HG03064 (cell line): ENCODE results near the gene DMRTC2.

Experiments used
- ATAC-seq: cut with Tn5 transposase; IDR thresholded peaks from one replicate; pipeline ENCODE4 v1.9.1; 2021; ENCODE audit warnings: low read depth; ENCODE audit not compliant: unreplicated experiment

Gene DMRTC2

DNA sequence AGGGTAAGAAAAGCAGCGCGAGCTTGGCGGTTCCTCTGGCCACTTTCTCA is at the start of gene DMRTC2:
Gene DMRTC2, plus strand, starts transcription at position 42 of the 50 bp plus-strand sequence. CDS start 2,387 bp downstream, outside the sequence.
- no peak for ATAC-seq

DNA sequence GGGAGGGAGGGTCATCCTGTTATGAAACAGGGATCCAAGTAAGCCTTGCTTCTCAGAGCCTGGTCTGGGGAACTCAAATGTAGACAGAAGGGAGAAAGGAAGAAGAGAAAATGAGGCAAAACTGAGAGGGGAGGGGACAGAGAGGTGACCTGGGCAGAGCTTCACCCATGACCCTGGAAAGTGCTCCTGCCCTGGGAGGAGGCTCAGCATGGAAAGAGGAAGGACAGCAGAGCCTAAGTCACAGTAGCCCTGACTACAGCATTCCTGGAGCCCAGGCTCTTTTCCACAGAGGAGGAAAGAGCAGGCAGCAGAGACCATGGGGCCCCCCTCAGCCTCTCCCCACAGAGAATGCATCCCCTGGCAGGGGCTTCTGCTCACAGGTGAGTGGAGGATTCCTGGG is 48.5 kb upstream of the DMRTC2 start, which contains the start of gene CEACAM3:
Gene CEACAM3, plus strand, starts transcription at position 226 of the 400 bp plus-strand sequence. Its CDS starts 91 bp downstream, at position 317.
- no peak for ATAC-seq

DNA sequence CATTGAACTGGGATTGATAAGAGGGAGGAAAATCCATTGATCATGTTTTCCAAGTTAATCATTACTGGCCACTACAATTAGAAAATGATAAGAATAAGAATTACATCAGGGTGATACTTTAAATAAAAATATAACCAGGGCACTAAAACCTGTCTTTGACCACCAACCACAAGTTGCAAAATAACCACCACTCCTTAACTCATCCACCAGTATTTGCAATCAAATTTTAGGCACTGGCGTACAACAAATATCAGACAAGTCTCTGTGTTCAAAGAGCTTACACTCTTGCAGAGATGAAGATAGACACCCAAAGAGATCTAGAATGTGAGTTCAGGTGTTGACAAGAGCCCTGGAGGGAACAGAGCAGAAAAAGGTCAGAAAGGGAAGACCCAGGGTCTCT is 47.9 kb upstream of the DMRTC2 start:
- no peak for ATAC-seq

DNA sequence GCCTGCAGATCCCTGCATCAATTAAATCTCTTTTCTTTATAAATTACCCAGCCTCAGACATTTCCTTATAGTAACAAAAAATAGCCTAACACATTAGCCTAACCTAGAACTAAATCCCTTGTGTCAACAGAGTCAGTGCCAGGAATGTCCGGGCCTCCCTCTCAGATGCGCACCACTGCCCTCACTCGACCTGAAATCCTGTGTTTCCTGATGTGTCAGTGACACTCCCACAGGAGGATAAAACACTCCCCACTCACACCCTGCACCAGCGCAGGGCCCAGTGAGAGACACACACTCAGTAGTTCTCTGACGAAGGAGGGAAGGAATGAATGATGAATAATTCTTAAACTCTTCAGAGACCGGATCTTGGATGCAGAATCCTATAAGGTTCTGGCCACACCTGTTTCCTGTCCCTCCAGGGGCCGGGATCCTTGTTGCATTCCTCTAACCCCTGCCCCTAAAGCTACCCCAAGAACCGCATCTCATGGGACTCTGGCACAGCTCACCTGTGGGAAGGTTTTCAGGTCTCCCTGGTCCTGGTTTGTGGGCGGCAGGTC is 45.3 kb upstream of the DMRTC2 start:
- no peak for ATAC-seq

- no peak for ATAC-seq
These were observed 43.8 kb upstream of the DMRTC2 start for GRCh38 chr19:41801031-41801430.

DNA sequence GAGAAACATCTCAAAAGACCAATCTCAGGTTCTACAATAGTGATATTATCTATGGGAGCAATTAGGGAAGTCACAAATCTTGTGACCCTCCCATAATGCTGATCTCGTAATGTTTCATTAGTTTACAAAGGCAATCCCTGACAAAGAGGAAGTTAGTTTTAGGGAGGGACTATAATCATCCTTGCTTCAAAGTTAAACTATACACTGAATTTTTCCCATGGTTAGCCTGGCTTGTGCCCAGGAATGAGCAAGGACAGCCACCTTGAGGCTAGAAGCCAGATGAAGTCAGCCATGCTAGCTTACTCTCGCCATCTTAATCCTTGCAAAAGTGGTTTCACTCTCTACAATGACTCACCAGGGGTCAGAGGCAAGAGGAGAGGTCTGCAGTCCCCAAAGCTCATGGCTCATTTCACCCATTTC is 43.0 kb upstream of the DMRTC2 start:
- no peak for ATAC-seq

- ATAC-seq: no peak
These were observed 42.1 kb upstream of the DMRTC2 start for GRCh38 chr19:41802770-41803169.

DNA sequence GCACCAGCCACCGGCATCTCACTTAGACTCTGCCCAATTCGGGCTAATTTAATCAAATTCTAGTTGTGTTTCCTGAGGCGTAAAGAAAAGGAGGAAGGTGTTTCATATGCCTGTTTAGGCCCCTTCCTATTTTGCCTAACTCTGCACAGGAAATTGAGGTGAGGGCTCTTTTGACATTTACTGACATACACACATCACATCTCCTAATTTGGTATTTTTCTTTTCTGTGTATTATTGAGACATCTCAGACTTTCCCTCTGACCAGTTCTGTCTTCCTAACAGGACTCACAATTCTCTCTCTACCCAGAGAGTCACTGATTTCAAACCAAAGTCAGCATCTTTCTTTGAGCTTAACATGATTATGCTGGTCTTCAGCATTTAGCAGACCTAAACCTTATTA is 40.5 kb upstream of the DMRTC2 start:
- ATAC-seq: no peak

DNA sequence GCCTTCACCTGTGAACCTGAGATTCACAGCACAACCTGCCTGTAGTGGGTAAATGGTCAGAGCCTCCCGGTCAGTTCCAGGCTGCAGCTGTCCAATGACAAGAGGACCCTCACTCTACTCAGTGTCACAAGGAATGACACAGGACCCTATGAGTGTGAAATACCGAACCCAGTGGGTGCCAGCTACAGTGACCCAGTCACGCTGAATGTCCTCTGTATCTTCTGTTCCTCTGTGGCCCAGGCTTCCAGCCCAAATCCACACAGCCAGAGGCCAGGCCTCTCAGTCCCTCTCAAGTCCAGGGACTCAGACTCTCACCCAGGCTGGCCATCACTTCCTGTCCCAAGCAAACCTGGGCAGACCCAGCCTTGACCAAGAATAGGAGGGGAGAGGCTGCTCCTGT is 37.7 kb upstream of the DMRTC2 start:
- ATAC-seq: no peak

GRCh38 chr19:41808663-41809566 is 35.9 kb upstream of the DMRTC2 start:
- ATAC-seq: no peak

- ATAC-seq: no peak
These were observed 34.5 kb upstream of the DMRTC2 start for GRCh38 chr19:41810301-41810700.

- ATAC-seq: no peak
These were observed 33.8 kb upstream of the DMRTC2 start for GRCh38 chr19:41811036-41811435.

DNA sequence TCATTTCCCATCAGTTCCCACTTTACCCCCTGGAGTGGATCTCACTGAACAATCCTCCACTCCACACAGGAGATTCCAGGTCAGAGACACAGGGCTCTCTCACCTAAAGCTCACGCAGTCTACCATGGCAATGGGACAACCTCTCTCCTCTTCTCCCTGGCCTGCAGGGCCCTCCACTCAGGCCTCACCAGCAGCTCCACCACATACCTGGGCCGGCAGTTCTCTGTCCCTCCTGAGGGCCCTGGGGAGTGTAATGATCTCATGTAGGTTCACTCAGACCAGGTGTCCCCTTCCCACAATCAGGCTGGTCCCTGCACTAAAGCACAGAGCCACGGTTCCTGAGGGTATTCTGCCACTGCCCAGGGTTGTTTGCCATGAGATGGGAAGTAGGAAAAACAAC is 32.9 kb upstream of the DMRTC2 start:
- ATAC-seq: no peak

GRCh38 chr19:41813911-41814310 is 30.9 kb upstream of the DMRTC2 start:
- no peak for ATAC-seq

DNA sequence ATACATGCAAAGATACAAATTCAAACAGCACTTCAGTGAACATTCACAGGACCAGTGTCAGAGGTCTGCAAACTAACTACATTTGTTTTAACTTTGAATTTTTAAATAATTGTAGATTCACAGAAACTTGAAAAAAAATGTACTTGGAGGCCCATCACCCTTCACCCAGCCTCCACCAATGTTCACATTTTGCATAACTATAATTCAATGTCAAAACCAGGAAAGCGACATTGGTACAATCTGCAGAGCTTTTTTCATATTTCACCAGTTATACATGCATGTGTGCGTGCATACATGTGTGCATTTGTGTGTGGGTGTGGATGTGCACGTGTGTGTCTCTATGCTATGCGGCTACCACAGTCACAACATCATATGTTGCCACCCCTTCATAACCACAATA is 29.5 kb upstream of the DMRTC2 start:
- no peak for ATAC-seq

DNA sequence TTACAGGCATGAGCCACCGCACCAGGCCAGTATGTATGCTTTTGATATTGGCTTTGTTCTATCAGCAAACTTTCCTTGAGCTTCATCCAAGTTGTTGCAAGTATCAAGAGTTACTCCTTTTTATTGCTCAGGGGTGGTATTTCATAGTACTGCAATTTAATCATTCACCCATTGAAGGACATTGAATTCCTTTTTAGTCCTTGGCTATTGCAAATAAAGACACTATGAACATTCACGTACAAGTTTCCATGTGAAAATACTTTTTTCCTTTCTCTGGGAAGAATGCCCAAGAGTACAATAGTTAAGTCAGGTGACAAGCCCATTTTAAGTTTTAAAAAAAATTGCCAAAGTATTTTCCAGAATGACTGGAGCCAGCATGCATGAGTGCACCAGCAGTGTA is 28.1 kb upstream of the DMRTC2 start:
- ATAC-seq: no peak

- no peak for ATAC-seq
These were observed 23.7 kb upstream of the DMRTC2 start for GRCh38 chr19:41821003-41821735.

GRCh38 chr19:41837981-41838708 is 6.7 kb upstream of the DMRTC2 start:
- ATAC-seq: no peak

GRCh38 chr19:41839211-41839610 is 5.6 kb upstream of the DMRTC2 start:
- ATAC-seq: no peak

- no peak for ATAC-seq
These were observed 1.5 kb upstream of the DMRTC2 start for GRCh38 chr19:41843371-41843770.

DNA sequence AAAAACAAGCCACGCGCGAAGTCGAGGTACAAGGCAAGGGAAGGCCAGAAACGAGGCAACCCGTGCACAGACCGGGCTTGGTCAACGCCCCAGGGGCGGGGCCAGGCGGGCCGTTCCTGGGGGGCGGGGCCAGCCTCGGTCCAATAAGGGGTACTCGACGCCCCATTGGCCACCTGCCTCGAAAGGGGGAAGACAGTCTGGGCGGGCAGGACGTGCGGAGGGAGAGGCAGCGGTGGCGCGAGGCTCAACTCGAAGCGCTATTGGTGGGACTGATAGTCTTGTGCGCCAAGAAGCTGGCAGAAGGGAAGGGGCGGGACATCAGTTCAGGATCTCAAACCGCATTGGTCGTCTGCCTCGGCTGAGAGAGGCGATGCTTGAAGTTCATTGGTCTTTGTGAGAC is 241 bp upstream of the DMRTC2 start, which contains the start of gene LYPD4:
Gene LYPD4, minus strand, starts transcription at position 83 of the 400 bp plus-strand sequence. CDS start 5,398 bp downstream, outside the sequence.
- ATAC-seq: no peak
